Endothelial cell of umbilical vein (primary cell): Measurements from ENCODE around the gene LMAN2L. TPM values are rescaled to one million over a fixed set of nuclear protein-coding genes. Genes with fewer than 3 reads are reported as not detected.

ENCODE experiments used
- BruUV-seq: library from RNA; stranded (reverse); fragments of 400-500 nt; replicated peaks from 2 replicates; lab custom pipeline; 2021; lab: Mats Ljungman, UMichigan
- CTCF ChIA-PET: fragments of 300-600, 350-600 bp; sonication (Branson Sonifier 250); formaldehyde crosslinking; loops from one replicate; lab custom pipeline; 2021; ENCODE audit warnings: antibody characterized with exemption, inconsistent platforms; lab: Charles Lee
- POLR2A ChIA-PET: fragments of 300-600, 350-600 bp; sonication (Branson Sonifier 250); formaldehyde crosslinking; loops from one replicate; lab custom pipeline; 2021; ENCODE audit warnings: antibody characterized with exemption, inconsistent platforms; lab: Charles Lee
- DNase-seq: peaks from one replicate; pipeline ENCODE4 v3.0.0-alpha.2; 2011; ENCODE audit warnings: low read depth, low spot score
- FAIRE-seq: peaks from 2 replicates; lab custom pipeline; 2011; peaks lifted over from hg19 to GRCh38; lab: Jason Lieb, UNC
- H2AFZ ChIP-seq: 2 replicates; pipeline ENCODE4 v1.6.0; 2012; ENCODE audit warnings: low read depth, low read length, control low read depth, inconsistent platforms
- H3K27ac ChIP-seq: 2 replicates; pipeline ENCODE4 v1.5.1; 2011; ENCODE audit warnings: low read depth, mild to moderate bottlenecking, control low read depth, low read length, moderate library complexity; ENCODE audit not compliant: insufficient read depth
- H3K27me3 ChIP-seq, 2 experiments: 2 replicates each; pipeline versions ENCODE4 v1.6.0 to v1.6.1; 2011; ENCODE audit warnings: low read length in 2 of 2, mixed read lengths in 1 of 2; ENCODE audit not compliant: control insufficient read depth in 2 of 2, insufficient read depth in 2 of 2
- H3K36me3 ChIP-seq, 2 experiments: 2 replicates in 1 of 2; 3 replicates in 1 of 2; pipeline ENCODE4 v1.5.1; 2011; ENCODE audit warnings: low read length in 2 of 2, mild to moderate bottlenecking in 1 of 2, moderate library complexity in 1 of 2; ENCODE audit not compliant: control insufficient read depth in 2 of 2, insufficient read depth in 2 of 2; ENCODE audit errors: extremely low read depth in 1 of 2
- H3K4me1 ChIP-seq: 3 replicates; pipeline ENCODE4 v1.5.1; 2011; ENCODE audit warnings: mild to moderate bottlenecking, low read length; ENCODE audit not compliant: control insufficient read depth, insufficient read depth; ENCODE audit errors: extremely low read depth
- H3K4me2 ChIP-seq: 2 replicates; pipeline ENCODE4 v1.6.1; 2011; ENCODE audit warnings: low read length, control low read depth, mixed read lengths; ENCODE audit not compliant: insufficient read depth
- H3K4me3 ChIP-seq, 3 experiments: fragments of 200-600 bp in 1 of 3; sonication (generic), shearing (Covaris generic) in 1 of 3; replicated peaks in 1 of 3; 2 replicates each; pipeline ENCODE4 v1.5.1; 2011 to 2016; ENCODE audit warnings: control low read depth in 3 of 3, low read length in 3 of 3, mild to moderate bottlenecking in 2 of 3, inconsistent platforms in 1 of 3, low read depth in 1 of 3, moderate library complexity in 1 of 3; ENCODE audit not compliant: insufficient read depth in 1 of 3
- H3K79me2 ChIP-seq: 2 replicates; pipeline ENCODE4 v1.6.0; 2012; ENCODE audit warnings: low read length, inconsistent platforms; ENCODE audit not compliant: control insufficient read depth, insufficient read depth
- H3K9ac ChIP-seq: replicated peaks from 2 replicates; pipeline ENCODE3; 2011; ENCODE audit warnings: low read length, control low read depth; ENCODE audit not compliant: insufficient read depth; ENCODE audit errors: extremely low read depth
- H3K9me1 ChIP-seq: replicated peaks from 3 replicates; pipeline ENCODE4 v1.6.0; 2011; ENCODE audit warnings: mild to moderate bottlenecking, low read length; ENCODE audit not compliant: control insufficient read depth, insufficient read depth; ENCODE audit errors: extremely low read depth
- H3K9me3 ChIP-seq: replicated peaks from 2 replicates; pipeline ENCODE4 v1.5.1; 2012; ENCODE audit warnings: low read length, inconsistent platforms; ENCODE audit not compliant: control insufficient read depth, insufficient read depth
- H4K20me1 ChIP-seq: replicated peaks from 2 replicates; pipeline ENCODE3; 2011; ENCODE audit warnings: mild to moderate bottlenecking, low read length; ENCODE audit not compliant: control insufficient read depth, insufficient read depth; ENCODE audit errors: extremely low read depth
- CTCF ChIP-seq, 2 donors: IDR thresholded peaks; 1 replicate in 1 of 2; 2 replicates in 1 of 2; pipeline ENCODE4 v1.5.1; 2011; ENCODE audit warnings: low read length in 2 of 2, mild to moderate bottlenecking in 2 of 2, moderate library complexity in 2 of 2, control low read depth in 1 of 2, inconsistent platforms in 1 of 2, low read depth in 1 of 2; ENCODE audit not compliant: insufficient read depth in 1 of 2; ENCODE audit errors: extremely low read depth in 1 of 2
- EZH2 ChIP-seq: IDR thresholded peaks from 2 replicates; pipeline ENCODE4 v1.6.1; 2012; ENCODE audit warnings: borderline replicate concordance, low read depth, mild to moderate bottlenecking, moderate library complexity, low read length, inconsistent platforms; ENCODE audit not compliant: severe bottlenecking
- FOS ChIP-seq: IDR thresholded peaks from 2 replicates; pipeline ENCODE4 v1.6.1; 2011; ENCODE audit warnings: mild to moderate bottlenecking, low read length, moderate library complexity, borderline replicate concordance; ENCODE audit not compliant: insufficient read depth
- GATA2 ChIP-seq: IDR thresholded peaks from 2 replicates; pipeline ENCODE4 v1.7.0; 2011; ENCODE audit warnings: low read depth, mild to moderate bottlenecking, moderate library complexity, mixed read lengths, low read length; ENCODE audit not compliant: insufficient read length, insufficient read depth
- JUN ChIP-seq: IDR thresholded peaks from 2 replicates; pipeline ENCODE4 v1.6.1; 2011; ENCODE audit warnings: borderline replicate concordance, low read depth; ENCODE audit not compliant: insufficient read length, insufficient read depth
- MAX ChIP-seq: IDR thresholded peaks from 2 replicates; pipeline ENCODE4 v1.6.1; 2011; ENCODE audit not compliant: insufficient read depth, insufficient read length
- MYC ChIP-seq: IDR thresholded peaks from one replicate; pipeline ENCODE4 v1.6.1; 2011; ENCODE audit warnings: mild to moderate bottlenecking, low read depth, low read length
- POLR2A ChIP-seq: IDR thresholded peaks from 2 replicates; pipeline ENCODE4 v1.6.1; 2012; ENCODE audit warnings: low read depth, mild to moderate bottlenecking, control low read depth, low read length
- POLR2AphosphoS5 ChIP-seq: IDR thresholded peaks from 2 replicates; pipeline ENCODE4 v1.6.1; 2012; ENCODE audit warnings: low read depth, mild to moderate bottlenecking, control low read depth, low read length, moderate library complexity; ENCODE audit not compliant: insufficient read depth
- dilution Hi-C: fragments of 300-500 bp; cut with MboI; formaldehyde crosslinking; loops from one replicate; pipeline ENCODE4 v1.15.0; 2019; ENCODE audit warnings: low sequenced_read_pairs; ENCODE audit not compliant: extremely low pct_ligation_motif_present
- intact Hi-C: fragments of 100-400 bp; cut with micrococcal nuclease; formaldehyde crosslinking; loops from one replicate; pipeline ENCODE4 v1.10.0; 2022
- polyA plus RNA-seq, 4 experiments: library from polyadenylated mRNA; depleted of rRNA in 3 of 4; stranded (reverse) in 3 of 4; unstranded in 1 of 4; fragments of >200 nt; gene quantifications; 2 replicates each; pipeline versions ENCODE4 v1.2.1 to v1.2.3, GENCODE V29; 2011 to 2012; ENCODE audit warnings: missing spikeins in 1 of 4
- total RNA-seq: library from RNA; stranded (reverse); gene quantifications from 2 replicates; pipeline ENCODE4 v1.2.3, GENCODE V29; 2021

LMAN2L gene
- total and polyA plus RNA-seq, 2 donors (not counting 3 experiments of a cell fraction or from before 2014, with no cell fraction given), result 15.4 to 20.5 TPM

GRCh38 chr2:96702098-96702785 is 37.6 kb downstream of the LMAN2L start:
- Histone ChIP-seq H4K20me1 (no peaks in the 10 kb centered on the region), H3K9ac (no peak overlapping the region), H3K9me1 (no peaks in the 10 kb centered on the region), H2AFZ (no peak overlapping the region), H3K36me3 (peaks cover 6 to 14% of the 10 kb centered on the region in 2 experiments), H3K4me2 (no peak overlapping the region), H3K27me3 (no peaks in the 10 kb centered on the region), H3K4me1 (no peaks in the 10 kb centered on the region), H3K79me2 (no peaks in the 10 kb centered on the region), H3K9me3 (no peaks in the 10 kb centered on the region), H3K27ac (no peak overlapping the region), H3K4me3 (no peak overlapping the region)
- TF ChIP-seq JUN (no peak), MAX (no peak), MYC (no peak), FOS (no peak), GATA2 (no peak), POLR2A (no peak), EZH2 (no peak), CTCF (IDR thresholded peaks at IDR 0.05; ENCODE audit: extremely low read depth in 1 of 2, insufficient read depth in 1 of 2, low read depth in 1 of 2, low read length in 2 of 2) (no peak), POLR2AphosphoS5 (no peak)
- POLR2A ChIA-PET, result no interaction called here
- dilution Hi-C loops, result no loop called here
- no peak for FAIRE-seq
- intact Hi-C loops, result no loop called here
- CTCF ChIA-PET, result no interaction called here
- no peak for DNase-seq
- BruUV-seq, result no TSS peak
